Measurements from ENCODE around the gene UBR1. TPM values are rescaled to one million over a fixed set of nuclear protein-coding genes. Genes with fewer than 3 reads are reported as not detected.

The UBR1 gene
- total RNA-seq, 1 donor from 2014 or later: 33.2 TPM

- Histone ChIP-seq H3K9me3 (ENCODE audit: low read depth) (no peaks in the 10 kb centered on the region), H3K36me3 (no peaks in the 10 kb centered on the region), H2AFZ (replicated peaks) (no peak overlapping the region), H3K4me2 (no peak overlapping the region), H3K4me3 (no peak overlapping the region), H3K4me1 (peaks cover 6% of the 10 kb centered on the region), H3K79me2 (ENCODE audit: low read depth) (no peaks in the 10 kb centered on the region), H3F3A (ENCODE audit: low read depth) (no peaks in the 10 kb centered on the region), H3K27ac (no peak overlapping the region), H3K9ac (no peak overlapping the region), H4K20me1 (ENCODE audit: low read depth) (no peaks in the 10 kb centered on the region), H3K27me3 (peaks cover 9% of the 10 kb centered on the region)
- Mint-ChIP-seq H3K9me3 (no peaks in the 10 kb centered on the region), H3K36me3 (no peaks in the 10 kb centered on the region), H3K4me1 (peaks cover 3% of the 10 kb centered on the region), H3K27me3 (ENCODE audit: insufficient read depth, low read depth) (peaks cover 4% of the 10 kb centered on the region), H3K27ac (no peak overlapping the region), H3K4me3 (no peak overlapping the region)
- TF ChIP-seq CTCF (IDR thresholded peaks at IDR 0.05): no peak
- TF ChIP-seq EZH2 (IDR thresholded peaks at IDR 0.05): no peak
- TF ChIP-seq EZH2phosphoT487 (IDR thresholded peaks at IDR 0.05): no peak
- no peak for DNase-seq (ENCODE audit: low spot score)
Measured at GRCh38 chr15:43111354-43111753, 5.5 kb upstream of the UBR1 start.

- no peak for TF ChIP-seq EZH2phosphoT487 (IDR thresholded peaks at IDR 0.05)
- no peak for TF ChIP-seq CTCF (IDR thresholded peaks at IDR 0.05)
- TF ChIP-seq EZH2 (IDR thresholded peaks at IDR 0.05): no peak
- Mint-ChIP-seq H3K4me1 (peaks cover 17% of the 10 kb centered on the region), H3K4me3 (no peak overlapping the region), H3K9me3 (no peaks in the 10 kb centered on the region), H3K36me3 (no peaks in the 10 kb centered on the region), H3K27me3 (ENCODE audit: insufficient read depth, low read depth) (peaks cover 2% of the 10 kb centered on the region), H3K27ac (no peak overlapping the region)
- Histone ChIP-seq H3K9ac (no peak overlapping the region), H3K27me3 (peaks cover 5% of the 10 kb centered on the region), H3K27ac (no peak overlapping the region), H3K36me3 (peaks cover 9% of the 10 kb centered on the region), H4K20me1 (ENCODE audit: low read depth) (no peaks in the 10 kb centered on the region), H3K9me3 (ENCODE audit: low read depth) (no peaks in the 10 kb centered on the region), H3K79me2 (ENCODE audit: low read depth) (peaks cover 30% of the 10 kb centered on the region), H2AFZ (replicated peaks) (no peak overlapping the region), H3K4me3 (no peak overlapping the region), H3K4me2 (no peak overlapping the region), H3K4me1 (peaks cover 17% of the 10 kb centered on the region), H3F3A (ENCODE audit: low read depth) (no peaks in the 10 kb centered on the region)
- DNase-seq (ENCODE audit: low spot score): no peak
Measured at GRCh38 chr15:43107751-43108150, 1.9 kb upstream of the UBR1 start.

- Histone ChIP-seq H3K9ac (peak overlapping the region; percentile 11), H3K36me3 (peaks cover 9% of the 10 kb centered on the region), H3K4me3 (peak overlapping the region; percentile 80), H3K27me3 (peaks cover 5% of the 10 kb centered on the region), H4K20me1 (ENCODE audit: low read depth) (no peaks in the 10 kb centered on the region), H3K4me2 (peak overlapping the region; percentile 97), H3K4me1 (peaks cover 17% of the 10 kb centered on the region), H3K27ac (no peak overlapping the region), H2AFZ (replicated peaks) (peak overlapping the region; percentile 91), H3K79me2 (ENCODE audit: low read depth) (peaks cover 43% of the 10 kb centered on the region), H3F3A (ENCODE audit: low read depth) (no peaks in the 10 kb centered on the region), H3K9me3 (ENCODE audit: low read depth) (no peaks in the 10 kb centered on the region)
- no peaks in the 10 kb centered on the region for H3K9me3 Mint-ChIP-seq
- H3K4me1 Mint-ChIP-seq: peaks cover 17% of the 10 kb centered on the region
- H3K4me3 Mint-ChIP-seq: peak overlapping the region; percentile 92
- DNase-seq (ENCODE audit: low spot score): no peak
- peaks cover 4% of the 10 kb centered on the region for H3K36me3 Mint-ChIP-seq
- H3K27ac Mint-ChIP-seq: peak overlapping the region; percentile 78
- H3K27me3 Mint-ChIP-seq (ENCODE audit: insufficient read depth, low read depth): peaks cover 2% of the 10 kb centered on the region
- TF ChIP-seq EZH2phosphoT487 (IDR thresholded peaks at IDR 0.05) (no peak), EZH2 (IDR thresholded peaks at IDR 0.05) (no peak), CTCF (IDR thresholded peaks at IDR 0.05) (no peak)
Measured at GRCh38 chr15:43106486-43106829, 620 bp upstream of the UBR1 start.
